Adrenal gland (tissue), 12 donors: Measurements from ENCODE around the gene MYO5B. TPM values are rescaled to one million over a fixed set of nuclear protein-coding genes. Genes with fewer than 3 reads are reported as not detected.

Source experiments
- DNase-seq, 7 donors: peaks; one replicate each; pipeline ENCODE4 v3.0.0-alpha.2; 2019 to 2020
- H3K27ac ChIP-seq, 5 donors: fragments of 200-600 bp; sonication (generic) in 4 of 5; 1 replicate in 3 of 5; 2 replicates in 2 of 5; pipeline versions ENCODE4 v1.5.1 to v1.8.0; 2016 to 2020; ENCODE audit warnings: mild to moderate bottlenecking in 1 of 5
- H3K27me3 ChIP-seq: fragments of 200-600 bp; 2 replicates; pipeline ENCODE4 v1.8.0; 2021
- H3K36me3 ChIP-seq, 2 donors: fragments of 200-600 bp; replicated peaks in 1 of 2; 1 replicate in 1 of 2; 2 replicates in 1 of 2; pipeline versions ENCODE4 v1.5.1 to v1.8.0; 2018 to 2022
- H3K4me1 ChIP-seq, 2 donors: fragments of 200-600 bp; replicated peaks in 1 of 2; 1 replicate in 1 of 2; 2 replicates in 1 of 2; pipeline versions ENCODE4 v1.5.1 to v1.8.0; 2018 to 2021
- H3K4me3 ChIP-seq, 4 donors: fragments of 200-600 bp; sonication (generic) in 3 of 4; one replicate each; pipeline ENCODE4 v1.5.1; 2016 to 2018
- H3K9me3 ChIP-seq, 3 donors: fragments of 200-600 bp; sonication (generic) in 1 of 3; replicated peaks in 1 of 3; 1 replicate in 2 of 3; 2 replicates in 1 of 3; pipeline versions ENCODE4 v1.5.1 to v1.8.0; 2016 to 2021
- POLR2A ChIP-seq, 2 donors: fragments of 450-650 bp; IDR thresholded peaks; one replicate each; pipeline ENCODE4 v1.6.1; 2017; ENCODE audit warnings: antibody characterized with exemption in 2 of 2, mild to moderate bottlenecking in 2 of 2, moderate library complexity in 1 of 2
- WGBS, 4 donors: extraction: QIAGEN DNeasy Blood & Tissue Kit in 2 of 4; methylation state at CpG; one replicate each; pipeline versions ENCODE4 v1.1.5 to v1.1.7; 2013 to 2017; 5-methylcytosine and 5-hydroxymethylcytosine counted together
- intact Hi-C, 2 donors: fragments of 100-400 bp; cut with DNase I; formaldehyde crosslinking; loops; one replicate each; pipeline versions ENCODE4 v1.14.1 to v1.15.0; 2022 to 2023
- polyA plus RNA-seq, 3 donors: library from polyadenylated mRNA; stranded (reverse); fragments of 200-250 nt in 2 of 3; fragments of 350-450 nt in 1 of 3; fragmentation: Illumina TruSeq in 1 of 3; extraction: RNeasy Lipid Tissue Mini Kit (QIAGEN cat#74804) in 1 of 3; gene quantifications; one replicate each; pipeline ENCODE4 v1.2.3, GENCODE V29; 2013 to 2014
- total RNA-seq, 9 donors: library from RNA; depleted of rRNA in 4 of 9; stranded (reverse); fragments of >200 nt in 4 of 9; fragments of 120-200 nt in 1 of 9; fragmentation: NEBNext Ultra II Directional in 1 of 9; extraction: Animal tissue kit (Norgen Biotek cat#: 25700) in 1 of 9; gene quantifications; one replicate each; pipeline versions ENCODE4 v1.1.0 to v1.2.4, GENCODE V29; 2013 to 2023
- TF ChIP-seq, protein P1 (sequence below), 6 experiments: fragments of 450-650 bp in 4 of 6; fragments of 200-600 bp in 2 of 6; sonication (generic) in 1 of 6; IDR thresholded peaks; 1 replicate in 5 of 6; 2 replicates in 1 of 6; pipeline versions ENCODE4 v1.5.1 to v1.8.0; 2016 to 2021; ENCODE audit warnings: antibody characterized with exemption in 6 of 6, mild to moderate bottlenecking in 2 of 6, moderate library complexity in 1 of 6
- donor health status: healthy with polysubstance abuse.
- donor health status: Bipolar disorder and iron deficiency.
- donor health status: DM: yes; HTN: yes; CAD: no.
- donor health status: DM: no; HTN: no; CAD: no.
- donor health status: DM: no; HTN: no; CAD: no.
- donor health status: DM: yes; HTN: yes; CAD: no.

Gene MYO5B
- total and polyA plus RNA-seq, 12 donors, result 0.61 to 9.3 (median 2.9) TPM

DNA sequence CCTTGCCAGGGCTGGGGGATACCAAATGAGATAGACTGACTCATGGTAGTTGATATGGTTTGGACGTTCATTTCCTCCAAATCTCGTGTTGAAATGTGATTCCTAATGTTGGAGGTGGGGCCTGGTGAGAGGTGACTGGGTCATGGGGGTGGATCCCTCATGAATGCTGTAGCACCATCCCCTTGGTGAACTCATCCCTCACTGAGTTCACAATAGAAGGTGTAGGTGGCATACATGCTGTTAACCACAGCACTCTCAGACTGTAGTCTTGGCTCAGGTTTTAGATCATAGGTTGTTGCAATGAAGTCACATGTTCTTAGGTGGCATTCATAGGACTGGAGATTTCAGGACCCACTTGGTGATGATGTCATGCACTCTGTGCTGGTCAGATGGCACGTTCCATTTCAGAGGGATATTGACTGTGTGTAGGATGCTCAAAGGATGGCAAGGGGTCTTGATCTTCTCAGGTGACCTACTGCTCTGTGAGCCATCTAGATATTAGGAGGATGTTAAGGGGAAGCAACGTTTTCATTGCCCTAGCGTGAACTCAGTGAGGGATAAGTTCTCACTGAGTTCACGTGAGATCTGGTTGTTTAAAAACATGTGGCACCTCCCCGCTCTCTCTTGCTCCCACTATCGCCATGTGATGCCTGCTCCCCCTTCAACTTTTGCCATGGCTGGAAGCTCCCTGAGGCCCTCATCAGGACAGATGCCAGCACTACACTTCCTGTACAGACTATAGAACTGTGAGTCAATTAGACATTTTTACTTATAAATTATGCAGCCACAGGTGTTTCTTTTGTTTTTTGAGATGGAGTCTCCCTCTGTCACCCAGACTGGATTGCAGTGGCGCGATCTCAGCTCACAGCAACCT lies 307.8 kb downstream of the MYO5B start:
- intact Hi-C loops, result no loop called here
- WGBS, 4 donors, result 42 to 64% (median 52%) methylated on average over 9 to 10 of the region's 10 CpGs
- Histone ChIP-seq H3K9me3 (no peaks in the 10 kb centered on the region), H3K27ac (no peak overlapping the region), H3K4me1 (no peaks in the 10 kb centered on the region), H3K27me3 (no peaks in the 10 kb centered on the region), H3K36me3 (no peaks in the 10 kb centered on the region), H3K4me3 (no peak overlapping the region)
- no peak for DNase-seq
- TF ChIP-seq, protein P1, sequence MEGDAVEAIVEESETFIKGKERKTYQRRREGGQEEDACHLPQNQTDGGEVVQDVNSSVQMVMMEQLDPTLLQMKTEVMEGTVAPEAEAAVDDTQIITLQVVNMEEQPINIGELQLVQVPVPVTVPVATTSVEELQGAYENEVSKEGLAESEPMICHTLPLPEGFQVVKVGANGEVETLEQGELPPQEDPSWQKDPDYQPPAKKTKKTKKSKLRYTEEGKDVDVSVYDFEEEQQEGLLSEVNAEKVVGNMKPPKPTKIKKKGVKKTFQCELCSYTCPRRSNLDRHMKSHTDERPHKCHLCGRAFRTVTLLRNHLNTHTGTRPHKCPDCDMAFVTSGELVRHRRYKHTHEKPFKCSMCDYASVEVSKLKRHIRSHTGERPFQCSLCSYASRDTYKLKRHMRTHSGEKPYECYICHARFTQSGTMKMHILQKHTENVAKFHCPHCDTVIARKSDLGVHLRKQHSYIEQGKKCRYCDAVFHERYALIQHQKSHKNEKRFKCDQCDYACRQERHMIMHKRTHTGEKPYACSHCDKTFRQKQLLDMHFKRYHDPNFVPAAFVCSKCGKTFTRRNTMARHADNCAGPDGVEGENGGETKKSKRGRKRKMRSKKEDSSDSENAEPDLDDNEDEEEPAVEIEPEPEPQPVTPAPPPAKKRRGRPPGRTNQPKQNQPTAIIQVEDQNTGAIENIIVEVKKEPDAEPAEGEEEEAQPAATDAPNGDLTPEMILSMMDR (IDR thresholded peaks at IDR 0.05), result no peak
- TF ChIP-seq POLR2A (IDR thresholded peaks at IDR 0.05), result no peak

DNA sequence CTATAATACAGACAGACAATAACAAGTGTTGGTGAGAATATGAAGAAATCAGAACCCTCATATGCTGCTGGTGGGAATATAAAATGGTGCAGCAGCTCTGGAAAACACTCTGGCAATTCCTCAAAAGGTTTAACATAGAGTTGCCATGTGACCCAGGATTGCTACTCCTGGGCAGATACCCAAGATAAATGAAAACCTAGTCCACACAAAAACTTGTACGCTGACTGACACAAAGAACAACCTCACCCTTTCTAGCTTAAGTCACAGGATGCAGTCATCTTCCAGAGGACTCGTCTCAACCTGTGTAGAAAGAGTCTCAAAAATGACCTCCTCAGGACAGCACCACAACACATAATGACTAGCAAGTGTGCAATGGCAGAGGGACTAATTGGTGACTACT lies 310.0 kb downstream of the MYO5B start:
- H3K36me3 ChIP-seq, result no peaks in the 10 kb centered on the region
- no peak for DNase-seq
- TF ChIP-seq, protein P1 (IDR thresholded peaks at IDR 0.05), result no peak
- TF ChIP-seq POLR2A (IDR thresholded peaks at IDR 0.05), result no peak
- no peaks in the 10 kb centered on the region for H3K27me3 ChIP-seq
- 72 to 86% (median 78%) methylated on average over 2 of the region's 2 CpGs for WGBS, 4 donors
- H3K9me3 ChIP-seq, result no peaks in the 10 kb centered on the region
- intact Hi-C loops, result no loop called here
- no peak overlapping the region for H3K4me3 ChIP-seq
- H3K4me1 ChIP-seq, result no peaks in the 10 kb centered on the region
- H3K27ac ChIP-seq, result no peak overlapping the region

DNA sequence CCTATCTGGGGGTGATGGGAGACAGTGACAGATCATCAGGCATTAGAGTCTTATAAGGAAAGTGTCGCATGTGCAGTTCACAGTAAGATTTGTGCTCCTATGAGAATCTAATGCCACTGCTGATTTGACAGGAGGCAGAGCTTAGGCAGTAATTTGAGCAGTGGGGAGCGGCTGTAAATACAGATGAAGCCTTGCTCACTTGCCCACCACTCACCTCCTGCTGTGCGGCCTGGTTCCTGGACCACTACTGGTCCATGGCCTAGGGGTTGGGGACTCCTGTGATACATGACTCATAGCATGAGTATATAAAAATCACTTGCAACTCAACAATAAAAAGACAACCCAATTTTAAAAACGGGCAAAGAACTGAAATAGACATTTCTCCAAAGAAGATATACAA lies 310.5 kb downstream of the MYO5B start:
- Histone ChIP-seq H3K27me3 (no peaks in the 10 kb centered on the region), H3K9me3 (no peaks in the 10 kb centered on the region), H3K36me3 (no peaks in the 10 kb centered on the region), H3K4me1 (no peaks in the 10 kb centered on the region), H3K4me3 (no peak overlapping the region), H3K27ac (no peak overlapping the region)
- no peak for TF ChIP-seq POLR2A (IDR thresholded peaks at IDR 0.05)
- TF ChIP-seq, protein P1 (IDR thresholded peaks at IDR 0.05), result no peak
- 81 to 87% (median 83%) methylated on average over 4 of the region's 4 CpGs for WGBS, 4 donors
- no peak for DNase-seq
- intact Hi-C loops, result no loop called here

DNA sequence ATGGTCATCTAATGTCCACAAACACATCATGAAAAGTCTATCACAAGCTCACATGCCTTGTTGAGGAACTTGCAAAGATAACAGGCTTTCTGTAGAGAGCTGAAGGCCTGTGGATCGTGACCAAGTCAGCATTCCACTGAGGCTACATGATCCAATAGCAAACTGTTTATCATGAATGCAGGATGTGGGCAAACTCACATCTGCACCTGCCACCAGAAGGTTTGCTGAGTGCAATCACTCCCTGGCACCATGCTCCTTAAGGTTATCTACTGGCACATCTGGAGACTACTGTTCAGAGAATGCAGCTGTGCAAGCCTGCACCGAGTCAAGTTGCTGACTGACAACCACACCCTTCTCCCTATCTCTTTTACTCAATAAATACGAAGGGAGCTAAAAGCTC lies 314.3 kb downstream of the MYO5B start:
- 66 to 83% (median 72%) methylated on average over 3 of the region's 3 CpGs for WGBS, 4 donors

More for the DNA sequence above, 314.3 kb downstream of the MYO5B start:
- H3K4me3 ChIP-seq, result no peak overlapping the region
- DNase-seq, result no peak
- TF ChIP-seq POLR2A (IDR thresholded peaks at IDR 0.05), result no peak
- TF ChIP-seq, protein P1 (IDR thresholded peaks at IDR 0.05), result no peak
- H3K9me3 ChIP-seq, result no peaks in the 10 kb centered on the region
- no peaks in the 10 kb centered on the region for H3K27me3 ChIP-seq
- no peaks in the 10 kb centered on the region for H3K36me3 ChIP-seq
- no peak overlapping the region for H3K27ac ChIP-seq
- H3K4me1 ChIP-seq, result no peaks in the 10 kb centered on the region
- intact Hi-C loops, result no loop called here
